ENCODE results near the gene MEIG1.
"Not testable (repeated sequence)": the region's sequence is repeated elsewhere in the genome, so short reads cannot be mapped to it uniquely, and the experiment has no call there.

GRCh38 chr10:14974153-14974998 lies 15.2 kb downstream of the MEIG1 start:
- TF ChIP-seq, protein P1, sequence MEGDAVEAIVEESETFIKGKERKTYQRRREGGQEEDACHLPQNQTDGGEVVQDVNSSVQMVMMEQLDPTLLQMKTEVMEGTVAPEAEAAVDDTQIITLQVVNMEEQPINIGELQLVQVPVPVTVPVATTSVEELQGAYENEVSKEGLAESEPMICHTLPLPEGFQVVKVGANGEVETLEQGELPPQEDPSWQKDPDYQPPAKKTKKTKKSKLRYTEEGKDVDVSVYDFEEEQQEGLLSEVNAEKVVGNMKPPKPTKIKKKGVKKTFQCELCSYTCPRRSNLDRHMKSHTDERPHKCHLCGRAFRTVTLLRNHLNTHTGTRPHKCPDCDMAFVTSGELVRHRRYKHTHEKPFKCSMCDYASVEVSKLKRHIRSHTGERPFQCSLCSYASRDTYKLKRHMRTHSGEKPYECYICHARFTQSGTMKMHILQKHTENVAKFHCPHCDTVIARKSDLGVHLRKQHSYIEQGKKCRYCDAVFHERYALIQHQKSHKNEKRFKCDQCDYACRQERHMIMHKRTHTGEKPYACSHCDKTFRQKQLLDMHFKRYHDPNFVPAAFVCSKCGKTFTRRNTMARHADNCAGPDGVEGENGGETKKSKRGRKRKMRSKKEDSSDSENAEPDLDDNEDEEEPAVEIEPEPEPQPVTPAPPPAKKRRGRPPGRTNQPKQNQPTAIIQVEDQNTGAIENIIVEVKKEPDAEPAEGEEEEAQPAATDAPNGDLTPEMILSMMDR (IDR thresholded peaks at IDR 0.05): not testable (repeated sequence)
- TF ChIP-seq POLR2A (IDR thresholded peaks at IDR 0.05): not testable (repeated sequence)
